GM12878 (cell line): ENCODE data around the gene ITGB2. TPM values are rescaled to one million over a fixed set of nuclear protein-coding genes. Genes with fewer than 3 reads are reported as not detected.

Source experiments
- ATAC-seq: fragments of 200-7000 bp; cut with Tn5 transposase; 3 replicates; pipeline ENCODE4 v1.9.1; 2020; ENCODE audit warnings: mild to moderate bottlenecking, moderate library complexity
- BruUV-seq: library from RNA; stranded (reverse); fragments of 400-500 nt; replicated peaks from 2 replicates; lab custom pipeline; 2021; lab: Mats Ljungman, UMichigan
- CTCF ChIA-PET: fragments of 300-600 bp; sonication (Branson Sonifier 250); formaldehyde crosslinking; extraction: SDS; loops from one replicate; lab custom pipeline; 2021; ENCODE audit warnings: inconsistent platforms; lab: Yijun Ruan, JAX
- POLR2A ChIA-PET: fragments of 350-600 bp; formaldehyde crosslinking; extraction: SDS; loops from one replicate; lab custom pipeline; 2021; ENCODE audit warnings: inconsistent platforms; lab: Charles Lee
- RAD21 ChIA-PET: fragments of 300-600 bp; sonication (Branson Sonifier 250); formaldehyde crosslinking; loops from one replicate; lab custom pipeline; 2023; ENCODE audit warnings: antibody characterized with exemption; ENCODE audit not compliant: unreplicated experiment; lab: Charles Lee
- SMC1A ChIA-PET: fragments of 300-600 bp; sonication (Branson Sonifier 250); formaldehyde crosslinking; loops from one replicate; lab custom pipeline; 2023; ENCODE audit not compliant: unreplicated experiment, uncharacterized antibody; lab: Charles Lee
- DNase-seq: peaks from one replicate; pipeline ENCODE4 v3.0.0-alpha.2; 2011; ENCODE audit warnings: low read depth, low spot score
- FAIRE-seq: peaks from 3 replicates; lab custom pipeline; 2011; peaks lifted over from hg19 to GRCh38; lab: Jason Lieb, UNC
- H2AFZ ChIP-seq: 2 replicates; pipeline ENCODE4 v1.6.0; 2011; ENCODE audit warnings: low read depth, low read length, control low read depth; ENCODE audit not compliant: control insufficient read depth
- H3K27ac ChIP-seq: 2 replicates; pipeline ENCODE4 v1.5.1; 2011; ENCODE audit warnings: control low read depth; ENCODE audit not compliant: control insufficient read depth, insufficient read depth
- H3K27me3 ChIP-seq, 2 experiments: replicated peaks in 1 of 2; 2 replicates each; pipeline versions ENCODE4 v1.6.0 to v1.6.1; 2011; ENCODE audit warnings: low read length in 1 of 2; ENCODE audit not compliant: control insufficient read depth in 2 of 2, insufficient read depth in 2 of 2
- H3K36me3 ChIP-seq, 2 experiments: 2 replicates each; pipeline ENCODE4 v1.5.1; 2011; ENCODE audit warnings: low read length in 1 of 2; ENCODE audit not compliant: control insufficient read depth in 2 of 2, insufficient read depth in 2 of 2
- H3K4me1 ChIP-seq: 2 replicates; pipeline ENCODE4 v1.6.1; 2011; ENCODE audit warnings: mild to moderate bottlenecking, low read length, moderate library complexity, mixed read lengths; ENCODE audit not compliant: control insufficient read depth, insufficient read depth
- H3K4me2 ChIP-seq: 2 replicates; pipeline ENCODE4 v1.6.0; 2011; ENCODE audit warnings: control low read depth; ENCODE audit not compliant: control insufficient read depth, insufficient read depth
- H3K4me3 ChIP-seq: fragments of 200-600 bp; sonication (generic); 2 replicates; pipeline ENCODE4 v1.5.1; 2016
- H3K79me2 ChIP-seq: 2 replicates; pipeline ENCODE4 v1.6.0; 2011; ENCODE audit warnings: low read length; ENCODE audit not compliant: control insufficient read depth, insufficient read depth
- H3K9ac ChIP-seq: 2 replicates; pipeline ENCODE4 v1.8.0; 2011; ENCODE audit warnings: low read length, control low read depth, mixed read lengths; ENCODE audit not compliant: control insufficient read depth, insufficient read depth
- H3K9me3 ChIP-seq: replicated peaks from 3 replicates; pipeline ENCODE4 v1.5.1; 2011; ENCODE audit warnings: mild to moderate bottlenecking, low read length; ENCODE audit not compliant: control insufficient read depth, insufficient read depth
- H4K20me1 ChIP-seq: 2 replicates; pipeline ENCODE4 v1.6.0; 2011; ENCODE audit not compliant: control insufficient read depth, insufficient read depth
- BRCA1 ChIP-seq: IDR thresholded peaks from 2 replicates; pipeline ENCODE4 v1.6.1; 2011; ENCODE audit warnings: low read depth, low read length, improper control_type of control experiment
- CREB1 ChIP-seq: IDR thresholded peaks from 2 replicates; pipeline ENCODE4 v1.6.1; 2012; ENCODE audit warnings: low read depth, mild to moderate bottlenecking, inconsistent platforms
- DPF2 ChIP-seq: fragments of 450-650 bp; IDR thresholded peaks from 2 replicates; pipeline ENCODE4 v1.6.1; 2017; ENCODE audit warnings: mild to moderate bottlenecking
- ESRRA ChIP-seq: IDR thresholded peaks from 2 replicates; pipeline ENCODE4 v1.6.1; 2012; ENCODE audit warnings: mild to moderate bottlenecking, low read length, improper control_type of control experiment
- FOS ChIP-seq: IDR thresholded peaks from 3 replicates; pipeline ENCODE4 v1.6.1; 2011; ENCODE audit warnings: borderline replicate concordance; ENCODE audit not compliant: insufficient read length; ENCODE audit errors: extremely low read depth
- GABPA ChIP-seq: IDR thresholded peaks from 2 replicates; pipeline ENCODE4 v1.6.1; 2014; ENCODE audit warnings: antibody characterized with exemption, low read depth, mild to moderate bottlenecking, inconsistent platforms
- HSF1 ChIP-seq: fragments of 150-350 bp; IDR thresholded peaks from 2 replicates; pipeline ENCODE4 v1.6.1; 2014; ENCODE audit warnings: mild to moderate bottlenecking, low read depth, low read length
- RUNX3 ChIP-seq: IDR thresholded peaks from 2 replicates; pipeline ENCODE4 v1.6.1; 2012; ENCODE audit warnings: low read length, inconsistent platforms
- SREBF2 ChIP-seq: IDR thresholded peaks from 2 replicates; pipeline ENCODE4 v1.6.1; 2012; ENCODE audit warnings: mild to moderate bottlenecking, low read length
- WGBS: methylation state at CpG from one replicate; pipeline ENCODE4 v1.1.6; 2016; ENCODE audit warnings: low lambda C conversion rate; ENCODE audit not compliant: insufficient replicate concordance, insufficient coverage; ENCODE audit errors: missing lambda C conversion rate; 5-methylcytosine and 5-hydroxymethylcytosine counted together
- in situ Hi-C: fragments of 300-500 bp; cut with MboI; formaldehyde crosslinking; loops from 9 replicates; pipeline ENCODE4 v1.14.3; 2018; ENCODE audit warnings: mixed read lengths
- intact Hi-C: fragments of 100-400 bp; cut with micrococcal nuclease; formaldehyde crosslinking; loops from one replicate; pipeline ENCODE4 v1.14.2; 2022; ENCODE audit not compliant: unreplicated experiment
- polyA plus RNA-seq, 11 experiments: library from polyadenylated mRNA; depleted of rRNA in 4 of 11; unstranded in 6 of 11; stranded (reverse) in 5 of 11; fragments of >200 nt; fragmentation: Nextera tagmentation in 4 of 11; fragmentation: Illumina TruSeq in 1 of 11; extraction: Ambion mirVana in 4 of 11; extraction: Trizol in 1 of 11; gene quantifications; 1 replicate in 1 of 11; 2 replicates in 10 of 11; pipeline versions ENCODE4 v1.2.1 to v1.2.3, GENCODE V29; 2011 to 2016; ENCODE audit warnings: inconsistent platforms in 2 of 11, missing spikeins in 2 of 11, low read depth in 1 of 11
- total RNA-seq, 4 experiments: library from RNA; depleted of rRNA in 3 of 4; stranded (reverse); fragments of >200 nt in 3 of 4; fragmentation: Illumina TruSeq in 1 of 4; extraction: Trizol in 1 of 4; gene quantifications; 2 replicates each; pipeline versions ENCODE4 v1.2.1 to v1.2.3, GENCODE V29; 2013 to 2021
- TF ChIP-seq, protein P1 (sequence below): fragments of 450-650 bp; IDR thresholded peaks from 2 replicates; pipeline ENCODE4 v1.6.1; 2017; ENCODE audit warnings: mild to moderate bottlenecking, low read depth, inconsistent platforms; ENCODE audit not compliant: poor library complexity, severe bottlenecking
- TF ChIP-seq, protein P2 (sequence below): fragments of 450-650 bp; IDR thresholded peaks from 2 replicates; pipeline ENCODE4 v1.6.1; 2016; ENCODE audit warnings: mild to moderate bottlenecking
- TF ChIP-seq, protein P3 (sequence below): fragments of 450-650 bp; IDR thresholded peaks from 2 replicates; pipeline ENCODE4 v1.6.1; 2018; ENCODE audit warnings: mild to moderate bottlenecking, low read depth, moderate library complexity; ENCODE audit not compliant: partially characterized antibody

The ITGB2 gene
- total and polyA plus RNA-seq, 10 of the 15 experiments (the other 5 are each of a cell fraction or from before 2014, with no cell fraction given): 8.0 to 172 (median 58.9) TPM

DNA sequence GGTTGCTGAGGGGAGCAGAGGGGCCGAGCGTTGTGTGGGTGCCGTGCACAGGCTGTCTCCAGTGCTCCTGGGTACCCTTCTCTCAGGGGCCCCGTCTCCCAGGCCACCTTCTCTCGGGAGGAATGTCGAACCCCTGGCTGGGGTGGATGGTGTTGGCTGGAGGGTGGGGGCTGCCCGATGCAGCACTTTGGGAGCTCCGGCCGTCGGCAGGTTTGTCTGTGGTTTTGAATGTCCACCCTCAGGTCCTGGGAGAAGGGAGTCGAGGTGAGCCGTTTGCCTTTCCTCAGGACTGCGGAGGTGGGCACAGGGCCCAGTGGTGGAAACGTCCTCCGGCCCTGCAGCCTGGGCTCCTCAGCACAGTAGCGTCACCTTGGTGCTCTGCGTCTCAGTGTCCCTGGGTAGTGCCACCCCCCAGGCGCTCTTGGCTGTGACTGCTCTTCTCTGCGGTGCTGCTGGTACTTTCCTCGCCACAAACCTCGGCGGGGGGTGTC, 33.6 kb upstream of the ITGB2 start:
- no peak overlapping the region for H3K4me2 ChIP-seq
- intact Hi-C loops (no loop called here), in situ Hi-C loops (no loop called here)
- RAD21 ChIA-PET: interaction anchor here (1.2 to 11.2 kb wide), 2 partner anchors 11 to 174 kb away, joined by 4 to 141 read pairs; no protein-coding TSS in a partner anchor
- no TSS peak for BruUV-seq
- 93% methylated on average over 22 of the region's 22 CpGs for WGBS
- peaks cover 6 to 42% of the 10 kb centered on the region in 2 experiments; a peak in 3 of 4 replicates for H3K36me3 ChIP-seq
- H2AFZ ChIP-seq: no peak overlapping the region
- no peaks in the 10 kb centered on the region for H3K27me3 ChIP-seq
- CTCF ChIA-PET: interaction anchor here (7.2 kb wide), 1 partner anchor 175 kb away, joined by 47 read pairs; no protein-coding TSS in a partner anchor
- H3K27ac ChIP-seq: no peak overlapping the region
- no peaks in the 10 kb centered on the region for H3K9me3 ChIP-seq
- no peaks in the 10 kb centered on the region for H3K4me1 ChIP-seq
- H3K4me3 ChIP-seq: no peak overlapping the region
- SMC1A ChIA-PET: interaction anchor here (0.8 kb wide), 1 partner anchor 184 kb away, joined by 3 read pairs; no protein-coding TSS in a partner anchor
- no peak overlapping the region for H3K9ac ChIP-seq
- DNase-seq (no peak), ATAC-seq (no peak), FAIRE-seq (no peak)
- H3K79me2 ChIP-seq: peaks cover 5% of the 10 kb centered on the region
- 0 out of 2 replicates have a peak, but pooled peaks cover 3% of the 10 kb centered on the region for H4K20me1 ChIP-seq
- POLR2A ChIA-PET: no interaction called here
- TF ChIP-seq ESRRA (no peak), BRCA1 (no peak), GABPA (no peak), FOS (no peak), HSF1 (no peak), RUNX3 (no peak), CREB1 (no peak), SREBF2 (no peak), DPF2 (no peak)
- TF ChIP-seq, protein P1, sequence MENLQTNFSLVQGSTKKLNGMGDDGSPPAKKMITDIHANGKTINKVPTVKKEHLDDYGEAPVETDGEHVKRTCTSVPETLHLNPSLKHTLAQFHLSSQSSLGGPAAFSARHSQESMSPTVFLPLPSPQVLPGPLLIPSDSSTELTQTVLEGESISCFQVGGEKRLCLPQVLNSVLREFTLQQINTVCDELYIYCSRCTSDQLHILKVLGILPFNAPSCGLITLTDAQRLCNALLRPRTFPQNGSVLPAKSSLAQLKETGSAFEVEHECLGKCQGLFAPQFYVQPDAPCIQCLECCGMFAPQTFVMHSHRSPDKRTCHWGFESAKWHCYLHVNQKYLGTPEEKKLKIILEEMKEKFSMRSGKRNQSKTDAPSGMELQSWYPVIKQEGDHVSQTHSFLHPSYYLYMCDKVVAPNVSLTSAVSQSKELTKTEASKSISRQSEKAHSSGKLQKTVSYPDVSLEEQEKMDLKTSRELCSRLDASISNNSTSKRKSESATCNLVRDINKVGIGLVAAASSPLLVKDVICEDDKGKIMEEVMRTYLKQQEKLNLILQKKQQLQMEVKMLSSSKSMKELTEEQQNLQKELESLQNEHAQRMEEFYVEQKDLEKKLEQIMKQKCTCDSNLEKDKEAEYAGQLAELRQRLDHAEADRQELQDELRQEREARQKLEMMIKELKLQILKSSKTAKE: no peak
- TF ChIP-seq, protein P2, sequence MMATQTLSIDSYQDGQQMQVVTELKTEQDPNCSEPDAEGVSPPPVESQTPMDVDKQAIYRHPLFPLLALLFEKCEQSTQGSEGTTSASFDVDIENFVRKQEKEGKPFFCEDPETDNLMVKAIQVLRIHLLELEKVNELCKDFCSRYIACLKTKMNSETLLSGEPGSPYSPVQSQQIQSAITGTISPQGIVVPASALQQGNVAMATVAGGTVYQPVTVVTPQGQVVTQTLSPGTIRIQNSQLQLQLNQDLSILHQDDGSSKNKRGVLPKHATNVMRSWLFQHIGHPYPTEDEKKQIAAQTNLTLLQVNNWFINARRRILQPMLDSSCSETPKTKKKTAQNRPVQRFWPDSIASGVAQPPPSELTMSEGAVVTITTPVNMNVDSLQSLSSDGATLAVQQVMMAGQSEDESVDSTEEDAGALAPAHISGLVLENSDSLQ: no peak
- TF ChIP-seq, protein P3, sequence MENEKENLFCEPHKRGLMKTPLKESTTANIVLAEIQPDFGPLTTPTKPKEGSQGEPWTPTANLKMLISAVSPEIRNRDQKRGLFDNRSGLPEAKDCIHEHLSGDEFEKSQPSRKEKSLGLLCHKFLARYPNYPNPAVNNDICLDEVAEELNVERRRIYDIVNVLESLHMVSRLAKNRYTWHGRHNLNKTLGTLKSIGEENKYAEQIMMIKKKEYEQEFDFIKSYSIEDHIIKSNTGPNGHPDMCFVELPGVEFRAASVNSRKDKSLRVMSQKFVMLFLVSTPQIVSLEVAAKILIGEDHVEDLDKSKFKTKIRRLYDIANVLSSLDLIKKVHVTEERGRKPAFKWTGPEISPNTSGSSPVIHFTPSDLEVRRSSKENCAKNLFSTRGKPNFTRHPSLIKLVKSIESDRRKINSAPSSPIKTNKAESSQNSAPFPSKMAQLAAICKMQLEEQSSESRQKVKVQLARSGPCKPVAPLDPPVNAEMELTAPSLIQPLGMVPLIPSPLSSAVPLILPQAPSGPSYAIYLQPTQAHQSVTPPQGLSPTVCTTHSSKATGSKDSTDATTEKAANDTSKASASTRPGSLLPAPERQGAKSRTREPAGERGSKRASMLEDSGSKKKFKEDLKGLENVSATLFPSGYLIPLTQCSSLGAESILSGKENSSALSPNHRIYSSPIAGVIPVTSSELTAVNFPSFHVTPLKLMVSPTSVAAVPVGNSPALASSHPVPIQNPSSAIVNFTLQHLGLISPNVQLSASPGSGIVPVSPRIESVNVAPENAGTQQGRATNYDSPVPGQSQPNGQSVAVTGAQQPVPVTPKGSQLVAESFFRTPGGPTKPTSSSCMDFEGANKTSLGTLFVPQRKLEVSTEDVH: no peak
